GM15510 (cell line): ENCODE results near the gene RCHY1.

ENCODE experiments used
- POLR2A ChIP-seq: IDR thresholded peaks from 3 replicates; pipeline ENCODE4 v1.6.1; 2011; ENCODE audit warnings: borderline replicate concordance; ENCODE audit not compliant: insufficient read length; ENCODE audit errors: extremely low read depth

Gene RCHY1

GRCh38 chr4:75469896-75470295, 44.3 kb downstream of the RCHY1 start:
- no peak for TF ChIP-seq POLR2A

DNA sequence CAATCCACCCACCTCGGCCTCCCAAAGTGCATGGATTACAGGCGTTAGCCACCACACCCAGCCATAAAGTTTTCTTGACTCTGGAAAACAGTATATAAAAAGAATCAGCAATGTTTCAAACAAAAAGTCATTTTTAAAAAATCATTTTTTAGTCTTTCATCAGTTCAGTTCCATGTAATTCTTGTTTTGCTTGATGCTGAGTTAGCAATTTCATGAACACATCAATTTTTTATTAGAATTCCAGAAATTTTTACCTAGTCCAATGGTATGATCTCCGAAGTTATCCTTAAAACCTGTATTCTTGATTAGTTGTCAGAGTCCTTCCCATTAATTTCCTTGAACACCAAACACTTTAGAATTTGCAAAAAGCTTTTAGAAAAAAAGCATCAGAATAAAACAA, 56.8 kb downstream of the RCHY1 start:
- no peak for TF ChIP-seq POLR2A

- no peak for TF ChIP-seq POLR2A
Observed at GRCh38 chr4:75434105-75434504, 80.1 kb downstream of the RCHY1 start.

GRCh38 chr4:75432683-75433082, 81.5 kb downstream of the RCHY1 start:
- no peak for TF ChIP-seq POLR2A

GRCh38 chr4:75429208-75429607, 85.0 kb downstream of the RCHY1 start:
- no peak for TF ChIP-seq POLR2A
